HUES64 (cell line): Measurements from ENCODE around the gene OR2T35.

Experiments used
- H3K27ac ChIP-seq: 2 replicates; pipeline ENCODE4 v1.7.0; 2013; ENCODE audit warnings: low read depth, low read length, inconsistent platforms
- H3K27me3 ChIP-seq: 2 replicates; pipeline ENCODE4 v1.6.1; 2013; ENCODE audit warnings: mild to moderate bottlenecking, low read length; ENCODE audit not compliant: insufficient read depth
- H3K36me3 ChIP-seq: 2 replicates; pipeline ENCODE4 v1.6.1; 2013; ENCODE audit warnings: mild to moderate bottlenecking, low read length; ENCODE audit not compliant: insufficient read depth
- H3K4me1 ChIP-seq: 2 replicates; pipeline ENCODE4 v1.6.1; 2013; ENCODE audit warnings: mild to moderate bottlenecking, low read length, moderate library complexity; ENCODE audit not compliant: insufficient read depth
- H3K4me3 ChIP-seq: 2 replicates; pipeline ENCODE4 v1.5.1; 2013; ENCODE audit warnings: mild to moderate bottlenecking, low read length, moderate library complexity
- H3K9ac ChIP-seq: 2 replicates; pipeline ENCODE4 v1.6.1; 2013; ENCODE audit warnings: mild to moderate bottlenecking, low read depth, low read length
- H3K9me3 ChIP-seq: 2 replicates; pipeline ENCODE4 v1.6.1; 2013; ENCODE audit warnings: low read depth, low read length; ENCODE audit not compliant: insufficient read depth
- WGBS: fragments of 150-250, 120-280 bp; methylation state at CpG from one replicate; pipeline ENCODE4 v1.1.7; 2013; ENCODE audit warnings: missing lambda C conversion rate; 5-methylcytosine and 5-hydroxymethylcytosine counted together

Gene OR2T35

GRCh38 chr1:248590055-248590454 lies 55.0 kb downstream of the OR2T35 start:
- H3K9ac ChIP-seq = no peak overlapping the region
- no peaks in the 10 kb centered on the region for H3K36me3 ChIP-seq
- 88% methylated on average over 17 of the region's 17 CpGs for WGBS
- H3K27me3 ChIP-seq = no peaks in the 10 kb centered on the region
- no peak overlapping the region for H3K4me3 ChIP-seq
- H3K4me1 ChIP-seq = no peaks in the 10 kb centered on the region
- H3K27ac ChIP-seq = no peak overlapping the region
- H3K9me3 ChIP-seq = peaks cover 99% of the 10 kb centered on the region

- Histone ChIP-seq H3K9ac (no peak overlapping the region), H3K36me3 (no peaks in the 10 kb centered on the region), H3K4me1 (no peaks in the 10 kb centered on the region), H3K9me3 (peaks cover 98% of the 10 kb centered on the region), H3K27me3 (no peaks in the 10 kb centered on the region), H3K4me3 (no peak overlapping the region), H3K27ac (no peak overlapping the region)
- 56% methylated on average over 1 of the region's 3 CpGs for WGBS
These were observed 55.7 kb downstream of the OR2T35 start for GRCh38 chr1:248589334-248589733.
